ENCODE results near the gene SMC1A.

SMC1A gene

GRCh38 chrX:53438832-53439230, 16.4 kb upstream of the SMC1A start:
- H3K4me3 ChIP-seq (ENCODE audit: low read depth, low read length), result no peak overlapping the region
- TF ChIP-seq CTCF (conservative IDR thresholded peaks at IDR 0.05; ENCODE audit: low read depth, low read length), result no peak
- no peak for DNase-seq (ENCODE audit: low read depth)

- DNase-seq (ENCODE audit: low read depth), result no peak
- no peak for TF ChIP-seq CTCF (conservative IDR thresholded peaks at IDR 0.05; ENCODE audit: low read depth, low read length)
These were observed 15.8 kb upstream of the SMC1A start for GRCh38 chrX:53438174-53438831.

GRCh38 chrX:53437206-53437605, 14.8 kb upstream of the SMC1A start:
- TF ChIP-seq CTCF (conservative IDR thresholded peaks at IDR 0.05; ENCODE audit: low read depth, low read length), result no peak
- no peak for DNase-seq (ENCODE audit: low read depth)
- no peak overlapping the region for H3K4me3 ChIP-seq (ENCODE audit: low read depth, low read length)

More at GRCh38 chrX:53438174-53438831, 15.8 kb upstream of the SMC1A start:
- H3K4me3 ChIP-seq (ENCODE audit: low read depth, low read length), result no peak overlapping the region

GRCh38 chrX:53435997-53436396, 13.5 kb upstream of the SMC1A start:
- TF ChIP-seq CTCF (conservative IDR thresholded peaks at IDR 0.05; ENCODE audit: low read depth, low read length), result peak; percentile 84
- H3K4me3 ChIP-seq (ENCODE audit: low read depth, low read length), result no peak overlapping the region
- peak; percentile 80 for DNase-seq (ENCODE audit: low read depth)

- DNase-seq (ENCODE audit: low read depth), result peak; percentile 80
- peak within 1 kb of the TSS; percentile 80 for H3K4me3 ChIP-seq (ENCODE audit: low read depth, low read length)
- TF ChIP-seq CTCF (conservative IDR thresholded peaks at IDR 0.05; ENCODE audit: low read depth, low read length), result no peak
These were observed 11.5 kb upstream of the SMC1A start, which contains the start of gene HSD17B10 for GRCh38 chrX:53433651-53434639. TSS of gene HSD17B10 (minus strand) at chrX:53434370. CDS start at chrX:53434345, 25 bp downstream.

- DNase-seq (ENCODE audit: low read depth), result no peak
- no peak overlapping the region for H3K4me3 ChIP-seq (ENCODE audit: low read depth, low read length)
- no peak for TF ChIP-seq CTCF (conservative IDR thresholded peaks at IDR 0.05; ENCODE audit: low read depth, low read length)
These were observed 7.8 kb upstream of the SMC1A start for GRCh38 chrX:53430231-53430630.
